IMR-90 (cell line): ENCODE measurements around the gene SMARCA4. TPM values are rescaled to one million over a fixed set of nuclear protein-coding genes. Genes with fewer than 3 reads are reported as not detected.

Experiments used
- ATAC-seq: fragments of 200-7000 bp; cut with Tn5 transposase; 2 replicates; pipeline ENCODE4 v1.9.1; 2020; ENCODE audit warnings: low read depth, mild to moderate bottlenecking, moderate library complexity
- BruUV-seq: library from RNA; stranded (reverse); fragments of 400-500 nt; replicated peaks from 2 replicates; lab custom pipeline; 2021; lab: Mats Ljungman, UMichigan
- CTCF ChIA-PET: fragments of 300-600 bp; formaldehyde crosslinking; extraction: SDS; loops from one replicate; lab custom pipeline; 2021; ENCODE audit warnings: antibody characterized with exemption; lab: Yijun Ruan, JAX
- POLR2A ChIA-PET: fragments of 300-600 bp; sonication (Branson Sonifier 250); formaldehyde crosslinking; loops from one replicate; lab custom pipeline; 2022; ENCODE audit warnings: antibody characterized with exemption; ENCODE audit not compliant: unreplicated experiment; lab: Charles Lee
- DNase-seq: peaks from one replicate; pipeline ENCODE4 v3.0.0; 2013
- H2AFZ ChIP-seq: replicated peaks from 2 replicates; pipeline ENCODE3; 2013; ENCODE audit warnings: low read length, mild to moderate bottlenecking; ENCODE audit not compliant: poor library complexity
- H2AK5ac ChIP-seq: 2 replicates; pipeline ENCODE4 v1.6.1; 2013; ENCODE audit warnings: low read depth, low read length, inconsistent platforms
- H2AK9ac ChIP-seq: replicated peaks from 2 replicates; pipeline ENCODE3; 2013; ENCODE audit warnings: mild to moderate bottlenecking, low read depth, low read length, moderate library complexity; ENCODE audit not compliant: poor library complexity
- H2BK120ac ChIP-seq: 2 replicates; pipeline ENCODE4 v1.6.1; 2013; ENCODE audit warnings: low read depth, low read length, inconsistent platforms
- H2BK15ac ChIP-seq: 3 replicates; pipeline ENCODE4 v1.6.1; 2013; ENCODE audit warnings: low read depth, low read length, inconsistent platforms
- H2BK20ac ChIP-seq: 2 replicates; pipeline ENCODE4 v1.6.1; 2013; ENCODE audit warnings: low read depth, mild to moderate bottlenecking, inconsistent platforms, low read length, moderate library complexity
- H2BK5ac ChIP-seq: 2 replicates; pipeline ENCODE4 v1.6.1; 2013; ENCODE audit warnings: mild to moderate bottlenecking, low read depth, low read length, inconsistent platforms; ENCODE audit not compliant: poor library complexity, severe bottlenecking
- H3K14ac ChIP-seq: replicated peaks from 2 replicates; pipeline ENCODE4 v1.6.1; 2013; ENCODE audit warnings: low read depth, low read length, inconsistent platforms
- H3K18ac ChIP-seq: 2 replicates; pipeline ENCODE4 v1.6.1; 2013; ENCODE audit warnings: low read depth, low read length, control low read depth
- H3K23ac ChIP-seq: 2 replicates; pipeline ENCODE4 v1.6.1; 2013; ENCODE audit warnings: low read depth, low read length, inconsistent platforms
- H3K27ac ChIP-seq: 2 replicates; pipeline ENCODE4 v1.5.1; 2013; ENCODE audit warnings: mild to moderate bottlenecking, control low read depth, low read length; ENCODE audit not compliant: insufficient read depth
- H3K27me3 ChIP-seq: 2 replicates; pipeline ENCODE4 v1.6.1; 2013; ENCODE audit warnings: low read length; ENCODE audit not compliant: control insufficient read depth, insufficient read depth
- H3K36me3 ChIP-seq: 2 replicates; pipeline ENCODE4 v1.6.1; 2013; ENCODE audit warnings: low read length, mixed read lengths; ENCODE audit not compliant: control insufficient read depth, insufficient read depth
- H3K4ac ChIP-seq: 2 replicates; pipeline ENCODE4 v1.6.1; 2013; ENCODE audit warnings: low read depth, low read length, inconsistent platforms
- H3K4me1 ChIP-seq: 2 replicates; pipeline ENCODE4 v1.6.1; 2013; ENCODE audit warnings: low read length, mixed read lengths; ENCODE audit not compliant: control insufficient read depth, insufficient read depth
- H3K4me2 ChIP-seq: 2 replicates; pipeline ENCODE4 v1.6.1; 2013; ENCODE audit warnings: low read depth, mild to moderate bottlenecking, control low read depth, low read length, moderate library complexity
- H3K4me3 ChIP-seq: 2 replicates; pipeline ENCODE4 v1.5.1; 2013; ENCODE audit warnings: low read depth, mild to moderate bottlenecking, control low read depth, low read length, moderate library complexity; ENCODE audit not compliant: insufficient read depth
- H3K56ac ChIP-seq: 2 replicates; pipeline ENCODE4 v1.6.1; 2013; ENCODE audit warnings: low read length, inconsistent platforms; ENCODE audit not compliant: insufficient read depth; ENCODE audit errors: extremely low read depth
- H3K79me1 ChIP-seq, 2 experiments: 2 replicates each; pipeline ENCODE4 v1.6.1; 2013; ENCODE audit warnings: low read length in 2 of 2, inconsistent platforms in 1 of 2, low read depth in 1 of 2
- H3K9ac ChIP-seq: 2 replicates; pipeline ENCODE4 v1.6.1; 2013; ENCODE audit warnings: low read depth, low read length, control low read depth
- H3K9me1 ChIP-seq: 2 replicates; pipeline ENCODE4 v1.6.1; 2013; ENCODE audit warnings: low read length, inconsistent platforms; ENCODE audit not compliant: insufficient read depth
- H3K9me3 ChIP-seq: 2 replicates; pipeline ENCODE4 v1.6.1; 2013; ENCODE audit warnings: low read length; ENCODE audit not compliant: control insufficient read depth, insufficient read depth
- H4K20me1 ChIP-seq: 2 replicates; pipeline ENCODE4 v1.6.1; 2013; ENCODE audit warnings: low read length, inconsistent platforms; ENCODE audit not compliant: insufficient read depth
- H4K5ac ChIP-seq: 2 replicates; pipeline ENCODE4 v1.6.1; 2013; ENCODE audit warnings: mild to moderate bottlenecking, low read depth, low read length, control low read depth
- H4K8ac ChIP-seq, 2 experiments: 2 replicates each; pipeline ENCODE4 v1.6.1; 2013; ENCODE audit warnings: low read depth in 2 of 2, low read length in 2 of 2, control low read depth in 1 of 2, inconsistent platforms in 1 of 2
- H4K91ac ChIP-seq: 2 replicates; pipeline ENCODE4 v1.6.1; 2013; ENCODE audit warnings: low read depth, low read length, inconsistent platforms; ENCODE audit not compliant: insufficient read depth
- RCOR1 ChIP-seq: IDR thresholded peaks from 2 replicates; pipeline ENCODE4 v1.6.1; 2012; ENCODE audit warnings: mild to moderate bottlenecking, low read length, improper control_type of control experiment; ENCODE audit not compliant: insufficient replicate concordance
- SMC3 ChIP-seq: fragments of 150-350 bp; IDR thresholded peaks from 2 replicates; pipeline ENCODE4 v1.6.1; 2016; ENCODE audit warnings: low read depth, mild to moderate bottlenecking, antibody characterized with exemption, low read length, moderate library complexity
- WGBS, 2 experiments: methylation state at CpG; one replicate each; pipeline versions ENCODE4 v1.1.5 to v1.1.7; 2013; ENCODE audit warnings: missing lambda C conversion rate in 2 of 2; ENCODE audit not compliant: insufficient read length in 1 of 2; ENCODE audit errors: extremely low coverage in 2 of 2; 5-methylcytosine and 5-hydroxymethylcytosine counted together
- dilution Hi-C: fragments of 300-500 bp; cut with HindIII; formaldehyde crosslinking; loops from one replicate; pipeline ENCODE4 v1.14.3; 2018; ENCODE audit warnings: low sequenced_read_pairs; ENCODE audit not compliant: unreplicated experiment
- in situ Hi-C: fragments of 300-500 bp; cut with MboI; formaldehyde crosslinking; loops from 3 replicates; pipeline ENCODE4 v1.14.3; 2019; ENCODE audit warnings: low sequenced_read_pairs, inconsistent platforms, mixed read lengths
- intact Hi-C: fragments of 100-400 bp; cut with micrococcal nuclease; formaldehyde crosslinking; loops from 2 replicates; pipeline ENCODE4 v1.10.0; 2022
- polyA plus RNA-seq, 3 experiments: library from polyadenylated mRNA; depleted of rRNA; stranded (reverse); fragments of >200 nt; gene quantifications; 2 replicates each; pipeline ENCODE4 v1.2.3, GENCODE V29; 2012; ENCODE audit warnings: low replicate concordance in 1 of 3
- total RNA-seq: library from RNA; depleted of rRNA; stranded (reverse); fragments of >200 nt; gene quantifications from 2 replicates; pipeline ENCODE4 v1.2.3, GENCODE V29; 2012

SMARCA4 gene
- total and polyA plus RNA-seq, 2 of the 4 experiments (the other 2 are of a cell fraction): 41.4 to 85.6 TPM

DNA sequence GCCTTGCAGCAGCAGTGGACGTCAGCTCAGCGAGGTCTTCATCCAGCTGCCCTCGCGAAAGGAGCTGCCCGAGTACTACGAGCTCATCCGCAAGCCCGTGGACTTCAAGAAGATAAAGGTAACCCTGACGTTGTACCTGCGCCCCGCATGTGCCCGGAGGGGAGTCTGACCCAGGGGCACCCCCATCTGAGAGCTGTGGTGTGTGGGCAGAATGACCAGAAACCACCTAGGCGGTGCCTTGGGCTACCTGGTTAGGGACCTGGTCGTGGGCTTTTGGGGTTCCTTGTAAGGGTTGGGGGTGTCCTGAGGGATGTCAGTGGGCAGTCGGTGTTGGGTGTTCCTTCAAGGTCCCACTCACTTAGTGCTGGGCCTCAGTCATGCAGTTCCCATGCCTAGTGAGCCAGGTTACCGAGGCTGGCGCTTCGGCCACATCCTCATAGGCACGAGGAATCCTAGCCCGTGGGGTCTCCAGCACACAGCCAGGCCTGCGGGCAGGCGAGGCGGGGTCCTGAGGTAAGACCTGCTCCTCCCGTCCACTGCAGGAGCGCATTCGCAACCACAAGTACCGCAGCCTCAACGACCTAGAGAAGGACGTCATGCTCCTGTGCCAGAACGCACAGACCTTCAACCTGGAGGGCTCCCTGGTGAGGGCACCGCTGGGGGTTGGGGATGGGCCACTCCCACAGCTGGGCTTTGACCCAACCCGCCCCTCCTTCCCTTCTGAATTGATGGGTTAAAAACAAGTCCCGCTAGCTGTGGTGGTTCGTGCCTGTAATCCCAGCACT lies 97.6 kb downstream of the SMARCA4 start:
- Histone ChIP-seq H3K9me1 (peaks cover 3% of the 10 kb centered on the region; the same call in 1 of the 2 replicates), H3K4ac (no peak overlapping the region), H3K4me3 (no peak overlapping the region), H2AK5ac (no peak overlapping the region; the same call in 1 of the 2 replicates), H3K79me1 (peaks cover 6 to 29% of the 10 kb centered on the region in 2 experiments; a peak in 3 of 4 replicates), H2BK120ac (no peak overlapping the region), H3K18ac (no peak overlapping the region), H3K23ac (no peak overlapping the region), H3K9ac (no peak overlapping the region), H2BK15ac (no peak overlapping the region), H3K4me2 (no peak overlapping the region), H2BK5ac (no peak overlapping the region), H4K20me1 (no peaks in the 10 kb centered on the region; the same call in 1 of the 2 replicates), H3K27ac (no peak overlapping the region), H3K14ac (no peak overlapping the region), H3K9me3 (no peaks in the 10 kb centered on the region), H4K91ac (no peak overlapping the region), H3K27me3 (no peaks in the 10 kb centered on the region), H2AK9ac (peak overlapping the region; percentile 50), H4K8ac (no peak overlapping the region), H3K56ac (no peak overlapping the region), H3K36me3 (peaks cover 61% of the 10 kb centered on the region), H2AFZ (no peak overlapping the region), H4K5ac (no peak overlapping the region), H2BK20ac (no peak overlapping the region), H3K4me1 (no peaks in the 10 kb centered on the region)
- POLR2A ChIA-PET: no interaction called here
- dilution Hi-C loops: no loop called here
- TF ChIP-seq RCOR1: no peak
- TF ChIP-seq SMC3: no peak
- BruUV-seq: no TSS peak
- CTCF ChIA-PET: no interaction called here
- no peak for DNase-seq
- 95% methylated on average over 28 of the region's 34 CpGs; no CpG with 5 or more reads in 1 of the 2 experiments for WGBS, 2 experiments
- ATAC-seq: no peak
- intact Hi-C loops: no loop called here
- in situ Hi-C loops: no loop called here
